ENCODE measurements around the gene MEX3B. TPM values are rescaled to one million over a fixed set of nuclear protein-coding genes. Genes with fewer than 3 reads are reported as not detected.

MEX3B gene
- total and polyA plus RNA-seq, 9 of the 15 experiments (the other 6 are each of a cell fraction or from before 2014, with no cell fraction given) = 0.94 to 12.8 (median 3.6) TPM

DNA sequence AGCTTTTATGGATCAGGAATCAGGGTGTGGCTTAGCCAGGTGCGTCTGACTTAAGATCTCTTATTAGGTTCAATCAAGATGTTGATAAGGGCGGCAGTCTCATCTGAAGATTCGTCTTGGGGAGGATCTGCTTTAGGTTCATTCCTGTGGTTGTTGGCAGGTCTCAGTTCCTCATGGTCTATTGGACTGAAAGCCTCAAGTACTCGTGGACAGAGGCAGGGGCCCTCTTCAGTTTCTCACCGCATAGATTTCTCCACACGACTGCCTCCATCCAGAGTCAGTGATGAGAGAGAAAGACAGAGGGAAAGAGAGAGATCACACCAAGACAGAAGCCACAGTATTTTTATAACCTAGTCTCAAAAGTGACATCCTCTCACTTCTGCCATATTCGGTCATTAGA lies 9.4 kb downstream of the MEX3B start:
- Histone ChIP-seq H3K9ac (ENCODE audit: insufficient read depth in 1 of 2, low read depth in 2 of 2, low read length in 2 of 2) (no peak overlapping the region), H3K4me2 (ENCODE audit: insufficient read depth, low read length) (no peak overlapping the region), H3K79me2 (ENCODE audit: control insufficient read depth, insufficient read depth, low read length) (no peaks in the 10 kb centered on the region), H3K27ac (ENCODE audit: extremely low read depth, low read depth, low read length) (no peak overlapping the region), H3K9me3 (replicated peaks; ENCODE audit: control insufficient read depth, insufficient read depth, low read depth, low read length) (no peaks in the 10 kb centered on the region), H4K20me1 (replicated peaks; ENCODE audit: control insufficient read depth, insufficient read depth, low read length) (no peaks in the 10 kb centered on the region), H2AFZ (ENCODE audit: low read depth, low read length) (no peak overlapping the region), H3K9me1 (ENCODE audit: control insufficient read depth, insufficient read depth, low read length) (no peaks in the 10 kb centered on the region), H3K4me1 (replicated peaks in 1 of 2; ENCODE audit: control insufficient read depth in 2 of 2, insufficient read depth in 2 of 2, low read length in 2 of 2) (peaks cover 5 to 15% of the 10 kb centered on the region in 2 experiments), H3K36me3 (ENCODE audit: control insufficient read depth, insufficient read depth, low read length) (no peaks in the 10 kb centered on the region), H3K4me3 (no peak overlapping the region), H3K27me3 (ENCODE audit: control insufficient read depth in 2 of 2, insufficient read depth in 2 of 2, low read length in 2 of 2) (no peaks in the 10 kb centered on the region)
- in situ Hi-C loops (cut with MboI) = no loop called here
- ATAC-seq = no peak
- intact Hi-C loops (cut with micrococcal nuclease) = no loop called here
- TF ChIP-seq CTBP1 (IDR thresholded peaks at IDR 0.05; ENCODE audit: borderline replicate concordance) = no peak
- no peak for TF ChIP-seq CC2D1A (IDR thresholded peaks at IDR 0.05)
- no peak for TF ChIP-seq SMARCE1 (IDR thresholded peaks at IDR 0.05)
- TF ChIP-seq ZNF12 (CRISPR knock-in tag; IDR thresholded peaks at IDR 0.05) = no peak
- TF ChIP-seq, protein P1, sequence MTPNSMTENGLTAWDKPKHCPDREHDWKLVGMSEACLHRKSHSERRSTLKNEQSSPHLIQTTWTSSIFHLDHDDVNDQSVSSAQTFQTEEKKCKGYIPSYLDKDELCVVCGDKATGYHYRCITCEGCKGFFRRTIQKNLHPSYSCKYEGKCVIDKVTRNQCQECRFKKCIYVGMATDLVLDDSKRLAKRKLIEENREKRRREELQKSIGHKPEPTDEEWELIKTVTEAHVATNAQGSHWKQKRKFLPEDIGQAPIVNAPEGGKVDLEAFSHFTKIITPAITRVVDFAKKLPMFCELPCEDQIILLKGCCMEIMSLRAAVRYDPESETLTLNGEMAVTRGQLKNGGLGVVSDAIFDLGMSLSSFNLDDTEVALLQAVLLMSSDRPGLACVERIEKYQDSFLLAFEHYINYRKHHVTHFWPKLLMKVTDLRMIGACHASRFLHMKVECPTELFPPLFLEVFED (CRISPR knock-in tag; conservative IDR thresholded peaks at IDR 0.05) = no peak
- no peak for TF ChIP-seq RBM25 (IDR thresholded peaks at IDR 0.05; ENCODE audit: low read depth, low read length, severe bottlenecking)
- TF ChIP-seq, protein P2, sequence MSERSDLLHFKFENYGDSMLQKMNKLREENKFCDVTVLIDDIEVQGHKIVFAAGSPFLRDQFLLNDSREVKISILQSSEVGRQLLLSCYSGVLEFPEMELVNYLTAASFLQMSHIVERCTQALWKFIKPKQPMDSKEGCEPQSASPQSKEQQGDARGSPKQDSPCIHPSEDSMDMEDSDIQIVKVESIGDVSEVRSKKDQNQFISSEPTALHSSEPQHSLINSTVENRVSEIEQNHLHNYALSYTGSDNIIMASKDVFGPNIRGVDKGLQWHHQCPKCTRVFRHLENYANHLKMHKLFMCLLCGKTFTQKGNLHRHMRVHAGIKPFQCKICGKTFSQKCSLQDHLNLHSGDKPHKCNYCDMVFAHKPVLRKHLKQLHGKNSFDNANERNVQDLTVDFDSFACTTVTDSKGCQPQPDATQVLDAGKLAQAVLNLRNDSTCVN (CRISPR knock-in tag; IDR thresholded peaks at IDR 0.05) = no peak
- CTCF ChIA-PET (ENCODE audit: low intra/inter-chr PET ratio) = no interaction called here
- no TSS peak for BruUV-seq (replicated peaks)
- no peak for DNase-seq (ENCODE audit: extremely low read depth in 1 of 4, low spot score in 3 of 4)
- 38% methylated on average over 7 of the region's 7 CpGs for WGBS (ENCODE audit: insufficient coverage, low coverage, missing lambda C conversion rate)
- no peak for FAIRE-seq
- POLR2A ChIA-PET = no interaction called here
